A549 (cell line): ENCODE results near the gene RNF214. TPM values are rescaled to one million over a fixed set of nuclear protein-coding genes. Genes with fewer than 3 reads are reported as not detected.

Source experiments
- ATAC-seq, 2 experiments: fragments of 200-7000 bp in 1 of 2; fragments of >200 bp in 1 of 2; cut with Nextera tagmentation in 1 of 2; cut with Tn5 transposase in 1 of 2; 3 replicates each; pipeline versions ENCODE4 v1.8.0 to v1.9.1; 2018 to 2020; ENCODE audit warnings: mild to moderate bottlenecking in 1 of 2, moderate library complexity in 1 of 2
- CTCF ChIA-PET: fragments of 300-600 bp; sonication (Branson Sonifier 250); formaldehyde crosslinking; extraction: SDS; loops from one replicate; lab custom pipeline; 2021; ENCODE audit warnings: antibody characterized with exemption, inconsistent platforms; lab: Yijun Ruan, JAX
- POLR2A ChIA-PET: fragments of 350-600 bp; formaldehyde crosslinking; extraction: SDS; loops from one replicate; lab custom pipeline; 2021; ENCODE audit warnings: antibody characterized with exemption, inconsistent platforms; lab: Yijun Ruan, JAX
- DNase-seq, 2 experiments: peaks; one replicate each; pipeline versions ENCODE4 v3.0.0 to v3.0.0-alpha.2; 2011 to 2016; ENCODE audit warnings: low read depth in 1 of 2, low spot score in 1 of 2
- FAIRE-seq: peaks from 2 replicates; lab custom pipeline; 2011; peaks lifted over from hg19 to GRCh38; lab: Jason Lieb, UNC
- H3K27ac ChIP-seq, 2 experiments: fragments of >200 bp; sonication (Bioruptor Twin); formaldehyde crosslinking; 3 replicates each; pipeline ENCODE4 v1.5.1; 2016 to 2017
- H3K4me1 ChIP-seq: fragments of >200 bp; sonication (Bioruptor Twin); formaldehyde crosslinking; 3 replicates; pipeline ENCODE4 v1.6.1; 2016
- H3K4me2 ChIP-seq: fragments of >200 bp; sonication (Bioruptor Twin); formaldehyde crosslinking; 3 replicates; pipeline ENCODE4 v1.6.1; 2016
- H3K4me3 ChIP-seq: fragments of >200 bp; sonication (Bioruptor Twin); formaldehyde crosslinking; 3 replicates; pipeline ENCODE4 v1.5.1; 2016
- H3K9me3 ChIP-seq: fragments of >200 bp; sonication (Bioruptor Twin); formaldehyde crosslinking; 3 replicates; pipeline ENCODE4 v1.6.1; 2016
- BHLHE40 ChIP-seq: IDR thresholded peaks from 2 replicates; pipeline ENCODE4 v1.6.1; 2012; ENCODE audit warnings: low read depth, low read length, inconsistent platforms
- CBX2 ChIP-seq: fragments of 200-600 bp; sonication (generic); IDR thresholded peaks from 2 replicates; pipeline ENCODE4 v1.6.1; 2016; ENCODE audit warnings: low read depth, mild to moderate bottlenecking, borderline replicate concordance
- CEBPB ChIP-seq, 2 experiments: fragments of >200 bp in 1 of 2; sonication (Bioruptor Twin) in 1 of 2; formaldehyde crosslinking in 1 of 2; IDR thresholded peaks; 2 replicates each; pipeline ENCODE4 v1.6.1; 2012 to 2016
- CTCF ChIP-seq: fragments of >200 bp; sonication (Bioruptor Twin); formaldehyde crosslinking; IDR thresholded peaks from 3 replicates; pipeline ENCODE4 v1.5.1; 2016
- E2F6 ChIP-seq: IDR thresholded peaks from 2 replicates; pipeline ENCODE4 v1.6.1; 2012; ENCODE audit warnings: low read depth, borderline replicate concordance
- EHMT2 ChIP-seq: fragments of 200-600 bp; sonication (generic); IDR thresholded peaks from 2 replicates; pipeline ENCODE4 v1.6.1; 2016; ENCODE audit warnings: antibody characterized with exemption, low read depth, mild to moderate bottlenecking, moderate library complexity
- EP300 ChIP-seq, 2 experiments: fragments of >200 bp; sonication (Bioruptor Twin); formaldehyde crosslinking; IDR thresholded peaks; 2 replicates in 1 of 2; 3 replicates in 1 of 2; pipeline ENCODE4 v1.6.1; 2016 to 2017
- FOSL2 ChIP-seq, 2 experiments: fragments of 450-650 bp in 1 of 2; fragments of >200 bp in 1 of 2; sonication (Bioruptor Twin) in 1 of 2; formaldehyde crosslinking; IDR thresholded peaks; 2 replicates each; pipeline versions ENCODE4 v1.5.0 to v1.6.1; 2016 to 2020; ENCODE audit warnings: mild to moderate bottlenecking in 1 of 2, moderate library complexity in 1 of 2
- GATA3 ChIP-seq: IDR thresholded peaks from 2 replicates; pipeline ENCODE4 v1.6.1; 2012; ENCODE audit warnings: borderline replicate concordance
- HDAC2 ChIP-seq: fragments of 200-600 bp; sonication (generic); IDR thresholded peaks from 2 replicates; pipeline ENCODE4 v1.6.1; 2016
- HES2 ChIP-seq: fragments of >200 bp; sonication (Bioruptor Twin); formaldehyde crosslinking; IDR thresholded peaks from 2 replicates; pipeline ENCODE4 v1.6.1; 2016
- HOXA7 ChIP-seq: fragments of 250-450 bp; sonication (Bioruptor Pico); IDR thresholded peaks from 2 replicates; pipeline ENCODE4 v1.5.0; 2020; ENCODE audit warnings: mild to moderate bottlenecking, moderate library complexity
- JUN ChIP-seq, 2 experiments: fragments of >200 bp; sonication (Bioruptor Twin); formaldehyde crosslinking; IDR thresholded peaks; 2 replicates in 1 of 2; 3 replicates in 1 of 2; pipeline ENCODE4 v1.6.1; 2016 to 2017
- JUNB ChIP-seq: fragments of >200 bp; sonication (Bioruptor Twin); formaldehyde crosslinking; IDR thresholded peaks from 2 replicates; pipeline ENCODE4 v1.6.1; 2016
- KDM1A ChIP-seq: fragments of 200-600 bp; sonication (generic); IDR thresholded peaks from 2 replicates; pipeline ENCODE4 v1.6.1; 2016; ENCODE audit warnings: low read depth, mild to moderate bottlenecking
- KDM5A ChIP-seq: fragments of 200-600 bp; sonication (generic); IDR thresholded peaks from 2 replicates; pipeline ENCODE4 v1.6.1; 2016; ENCODE audit warnings: antibody characterized with exemption, mild to moderate bottlenecking
- MAX ChIP-seq: IDR thresholded peaks from 2 replicates; pipeline ENCODE4 v1.6.1; 2012
- MYC ChIP-seq: IDR thresholded peaks from 2 replicates; pipeline ENCODE4 v1.6.1; 2012; ENCODE audit warnings: mild to moderate bottlenecking, inconsistent platforms, low read length, improper control_type of control experiment, borderline replicate concordance
- NPAS2 ChIP-seq: fragments of 250-450 bp; sonication (Bioruptor Pico); IDR thresholded peaks from 2 replicates; pipeline ENCODE4 v1.8.0; 2022; ENCODE audit warnings: mild to moderate bottlenecking, moderate library complexity, borderline replicate concordance
- NR3C1 ChIP-seq: fragments of >200 bp; sonication (Bioruptor Twin); formaldehyde crosslinking; IDR thresholded peaks from 3 replicates; pipeline ENCODE4 v1.6.1; 2017
- POLR2A ChIP-seq: IDR thresholded peaks from 2 replicates; pipeline ENCODE4 v1.6.1; 2012; ENCODE audit warnings: mild to moderate bottlenecking, low read length
- RAD21 ChIP-seq, 2 experiments: fragments of >200 bp in 1 of 2; sonication (Bioruptor Twin) in 1 of 2; formaldehyde crosslinking in 1 of 2; IDR thresholded peaks in 1 of 2; conservative IDR thresholded peaks in 1 of 2; 2 replicates in 1 of 2; 3 replicates in 1 of 2; pipeline ENCODE4 v1.6.1; 2012 to 2018; ENCODE audit warnings: inconsistent platforms in 1 of 2
- SMC3 ChIP-seq: fragments of >200 bp; sonication (Bioruptor Twin); formaldehyde crosslinking; IDR thresholded peaks from 3 replicates; pipeline ENCODE4 v1.6.1; 2018; ENCODE audit warnings: inconsistent platforms
- TFCP2L1 ChIP-seq: fragments of 250-450 bp; sonication (Bioruptor Pico); IDR thresholded peaks from 2 replicates; pipeline ENCODE4 v1.5.0; 2021; ENCODE audit warnings: mild to moderate bottlenecking
- TP53 ChIP-seq: fragments of 250-450 bp; sonication (Bioruptor Pico); IDR thresholded peaks from 2 replicates; pipeline ENCODE4 v1.5.0; 2021; ENCODE audit warnings: mild to moderate bottlenecking, moderate library complexity
- ZFP36 ChIP-seq: fragments of 450-650 bp; IDR thresholded peaks from 2 replicates; pipeline ENCODE4 v1.6.1; 2014; ENCODE audit warnings: borderline replicate concordance; ENCODE audit not compliant: partially characterized antibody
- WGBS: methylation state at CpG from one replicate; pipeline ENCODE4 v1.1.6; 2017; ENCODE audit errors: missing lambda C conversion rate; 5-methylcytosine and 5-hydroxymethylcytosine counted together
- polyA plus RNA-seq, 4 experiments: library from polyadenylated mRNA; depleted of rRNA in 3 of 4; stranded (reverse); fragments of >200 nt; fragmentation: RNase III in 1 of 4; extraction: RNeasy Plus Mini Kit Qiagen cat#74134 plus additional on column Dnase treatment in 1 of 4; gene quantifications; 2 replicates in 3 of 4; 3 replicates in 1 of 4; pipeline ENCODE4 v1.2.3, GENCODE V29; 2011 to 2017

RNF214 gene
- polyA plus RNA-seq, 2 of the 4 experiments (the other 2 are of a cell fraction): 11.0 to 15.9 TPM

- no peaks in the 10 kb centered on the region for H3K4me1 ChIP-seq
- peak overlapping the region; percentile 70 for H3K4me3 ChIP-seq
- H3K27ac ChIP-seq: peak overlapping the region; percentile 57 to 89; a peak in 5 of 6 replicates
- ChIA-PET CTCF (interaction anchor here (0.7 to 1.5 kb wide), 4 partner anchors 12 to 75 kb away, joined by 3 read pairs; partner anchors contain the start of gene CEP164), POLR2A (no interaction called here)
- DNase-seq (no peak), ATAC-seq (peak; percentile 56 to 74), FAIRE-seq (no peak)
- peak overlapping the region; percentile 65 for H3K4me2 ChIP-seq
- H3K9me3 ChIP-seq: no peaks in the 10 kb centered on the region
- 32% methylated on average over 20 of the region's 62 CpGs for WGBS
- TF ChIP-seq KDM5A: no peak
- TF ChIP-seq E2F6: no peak
- no peak for TF ChIP-seq TP53 (CRISPR knock-in tag)
- no peak for TF ChIP-seq CEBPB (IDR thresholded peaks at IDR 0.05)
- TF ChIP-seq TFCP2L1 (CRISPR knock-in tag): no peak
- TF ChIP-seq CBX2: no peak
- TF ChIP-seq JUN (IDR thresholded peaks at IDR 0.05): no peak
- no peak for TF ChIP-seq FOSL2 (IDR thresholded peaks at IDR 0.05)
- no peak for TF ChIP-seq FOSL2 (CRISPR knock-in tag; IDR thresholded peaks at IDR 0.05)
- no peak for TF ChIP-seq NR3C1
- TF ChIP-seq BHLHE40: no peak
- TF ChIP-seq EHMT2: no peak
- TF ChIP-seq JUNB: no peak
- TF ChIP-seq HES2: no peak
- no peak for TF ChIP-seq KDM1A
- TF ChIP-seq NPAS2 (CRISPR knock-in tag): no peak
- TF ChIP-seq HOXA7 (CRISPR knock-in tag): no peak
- TF ChIP-seq HDAC2: no peak
- no peak for TF ChIP-seq EP300 (IDR thresholded peaks at IDR 0.05)
- TF ChIP-seq GATA3: no peak
- no peak for TF ChIP-seq ZFP36
Measured at GRCh38 chr11:117315285-117316196, 83.1 kb downstream of the RNF214 start.

GRCh38 chr11:117316197-117316961, 83.9 kb downstream of the RNF214 start, which contains the start of gene BACE1:
Gene BACE1 (minus strand): TSS chr11:117316256. CDS start chr11:117315795, 461 bp downstream.
- FAIRE-seq (no peak), ATAC-seq (peak; percentile 98 to 99), DNase-seq (peak; percentile 69 to 81)
- Histone ChIP-seq H3K4me3 (peak within 1 kb of the TSS; percentile 70), H3K4me1 (no peaks in the 10 kb centered on the region), H3K27ac (peak within 1 kb of the TSS; percentile 57 to 89; a peak in 5 of 6 replicates), H3K4me2 (peak within 1 kb of the TSS; percentile 65), H3K9me3 (no peaks in the 10 kb centered on the region)
- 18% methylated on average over 22 of the region's 29 CpGs for WGBS
- TF ChIP-seq MYC (no peak), POLR2A (0 out of 2 replicates have a peak, but pooled peaks have one; percentile 22), CTCF (peak; percentile 20; the same call in 1 of the 3 replicates), MAX (0 out of 2 replicates have a peak, but pooled peaks have one; percentile 15), SMC3 (peak; percentile 19; the same call in 1 of the 3 replicates), RAD21 (conservative IDR thresholded peaks at IDR 0.05 in 1 of 2, IDR thresholded peaks at IDR 0.05 in 1 of 2) (peak; percentile 14 to 24; a peak in 1 of 5 replicates)
- ChIA-PET CTCF (interaction anchor here (0.6 to 1.5 kb wide), 5 partner anchors 11 to 91 kb away, joined by 3 read pairs; partner anchors contain the start of gene CEP164), POLR2A (no interaction called here)
